Lower leg skin (tissue), 4 donors: ENCODE results near the gene TEX54. TPM values are rescaled to one million over a fixed set of nuclear protein-coding genes. Genes with fewer than 3 reads are reported as not detected.

Experiments used
- DNase-seq, 2 donors: peaks; one replicate each; pipeline ENCODE4 v3.0.0-alpha.2; 2019; ENCODE audit warnings: low spot score in 2 of 2
- H3K4me3 ChIP-seq: fragments of 200-600 bp; sonication (generic); 2 replicates; pipeline ENCODE4 v1.5.1; 2017; ENCODE audit warnings: mild to moderate bottlenecking, low read depth; ENCODE audit not compliant: poor library complexity, severe bottlenecking
- POLR2A ChIP-seq, 2 donors: fragments of 450-650 bp; IDR thresholded peaks; one replicate each; pipeline ENCODE4 v1.6.1; 2016 to 2017; ENCODE audit warnings: antibody characterized with exemption in 2 of 2, mild to moderate bottlenecking in 1 of 2, moderate library complexity in 1 of 2
- WGBS, 2 donors: methylation state at CpG; one replicate each; pipeline ENCODE4 v1.1.5; 2018; 5-methylcytosine and 5-hydroxymethylcytosine counted together
- intact Hi-C: fragments of 100-400 bp; cut with DNase I; formaldehyde crosslinking; loops from one replicate; pipeline ENCODE4 v1.15.0; 2023; ENCODE audit warnings: low total_unique reads
- total RNA-seq, 4 donors: library from RNA; depleted of rRNA; stranded (reverse); fragments of >200 nt; gene quantifications; one replicate each; pipeline ENCODE4 v1.1.0, GENCODE V29; 2016
- TF ChIP-seq, protein P1 (sequence below), 3 donors: fragments of 450-650 bp; IDR thresholded peaks; one replicate each; pipeline ENCODE4 v1.5.1; 2016; ENCODE audit warnings: antibody characterized with exemption in 3 of 3, mild to moderate bottlenecking in 3 of 3, moderate library complexity in 2 of 3

The TEX54 gene
- total RNA-seq, 4 donors from 2014 or later: not detected

DNA sequence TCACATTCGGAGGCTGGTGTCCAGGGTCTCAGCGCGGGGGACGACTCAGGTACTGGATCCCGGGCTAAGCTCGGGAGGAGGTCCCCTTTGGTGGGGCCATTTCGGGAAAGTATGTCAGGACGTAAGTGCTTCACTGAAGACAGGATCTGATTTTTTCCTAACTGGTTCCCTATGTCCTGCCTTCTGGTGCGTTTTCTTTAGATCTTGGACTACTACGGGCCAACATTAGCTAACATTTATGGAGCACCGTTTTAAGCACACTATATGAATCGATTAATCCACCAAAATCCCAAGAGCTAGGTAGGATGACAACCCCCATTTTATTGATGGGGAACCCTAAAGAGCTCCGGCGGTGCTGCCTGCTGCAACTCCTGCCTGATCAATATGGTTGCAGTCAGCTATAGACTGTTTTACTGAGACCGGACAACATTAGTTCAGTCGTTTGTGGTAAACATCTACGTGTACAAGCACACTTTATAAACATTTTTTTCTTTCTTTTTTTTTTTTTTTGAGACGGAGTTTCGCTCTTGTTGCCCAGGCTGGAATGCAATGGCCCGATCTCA is 23.8 kb upstream of the TEX54 start:
- WGBS, 2 donors: 9% methylated on average over 18 to 19 of the region's 20 CpGs
- H3K4me3 ChIP-seq: peak overlapping the region; percentile 28
- DNase-seq: no peak
- TF ChIP-seq, protein P1, sequence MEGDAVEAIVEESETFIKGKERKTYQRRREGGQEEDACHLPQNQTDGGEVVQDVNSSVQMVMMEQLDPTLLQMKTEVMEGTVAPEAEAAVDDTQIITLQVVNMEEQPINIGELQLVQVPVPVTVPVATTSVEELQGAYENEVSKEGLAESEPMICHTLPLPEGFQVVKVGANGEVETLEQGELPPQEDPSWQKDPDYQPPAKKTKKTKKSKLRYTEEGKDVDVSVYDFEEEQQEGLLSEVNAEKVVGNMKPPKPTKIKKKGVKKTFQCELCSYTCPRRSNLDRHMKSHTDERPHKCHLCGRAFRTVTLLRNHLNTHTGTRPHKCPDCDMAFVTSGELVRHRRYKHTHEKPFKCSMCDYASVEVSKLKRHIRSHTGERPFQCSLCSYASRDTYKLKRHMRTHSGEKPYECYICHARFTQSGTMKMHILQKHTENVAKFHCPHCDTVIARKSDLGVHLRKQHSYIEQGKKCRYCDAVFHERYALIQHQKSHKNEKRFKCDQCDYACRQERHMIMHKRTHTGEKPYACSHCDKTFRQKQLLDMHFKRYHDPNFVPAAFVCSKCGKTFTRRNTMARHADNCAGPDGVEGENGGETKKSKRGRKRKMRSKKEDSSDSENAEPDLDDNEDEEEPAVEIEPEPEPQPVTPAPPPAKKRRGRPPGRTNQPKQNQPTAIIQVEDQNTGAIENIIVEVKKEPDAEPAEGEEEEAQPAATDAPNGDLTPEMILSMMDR (IDR thresholded peaks at IDR 0.05): no peak
- TF ChIP-seq POLR2A (IDR thresholded peaks at IDR 0.05): no peak
- intact Hi-C loops: loop anchor here (10.0 kb wide), 1 partner anchor 62 kb away; the partner anchor contains the start of gene TMEM223

DNA sequence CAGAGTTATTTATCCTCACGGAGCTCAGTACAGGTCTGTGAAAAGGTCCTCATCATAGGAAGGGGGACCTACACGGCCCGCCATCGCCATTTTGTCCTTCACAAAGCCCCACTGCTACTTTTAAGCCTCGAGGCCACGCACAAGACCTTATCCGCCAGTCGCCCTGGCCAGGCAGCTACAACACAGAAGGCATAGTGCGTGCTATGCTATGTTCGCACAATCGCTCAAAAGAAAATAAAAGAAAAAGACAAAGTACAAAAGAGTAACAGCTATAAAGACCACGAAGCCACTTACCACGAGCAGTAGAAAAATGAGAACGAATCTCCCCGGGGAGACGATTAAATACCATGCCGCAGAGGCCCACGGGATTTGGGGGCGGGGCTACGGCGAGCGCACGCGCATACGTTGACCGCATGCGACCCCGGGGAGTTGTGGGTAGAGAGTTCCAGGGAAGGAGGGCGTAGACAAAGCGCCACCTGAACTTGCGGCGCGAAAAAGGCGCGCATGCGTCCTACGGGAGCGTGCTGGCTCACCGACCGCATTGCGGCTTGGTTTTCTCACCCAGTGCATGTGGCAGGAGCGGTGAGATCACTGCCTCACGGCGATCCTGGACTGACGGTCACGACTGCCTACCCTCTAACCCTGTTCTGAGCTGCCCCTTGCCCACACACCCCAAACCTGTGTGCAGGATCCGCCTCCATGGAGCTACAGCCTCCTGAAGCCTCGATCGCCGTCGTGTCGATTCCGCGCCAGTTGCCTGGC is 23.1 kb upstream of the TEX54 start:
- intact Hi-C loops: loop anchor here (10.0 kb wide), 1 partner anchor 61 kb away; the partner anchor contains the start of gene TMEM223
- WGBS, 2 donors: 0% methylated on average over 48 to 53 of the region's 54 CpGs

DNA sequence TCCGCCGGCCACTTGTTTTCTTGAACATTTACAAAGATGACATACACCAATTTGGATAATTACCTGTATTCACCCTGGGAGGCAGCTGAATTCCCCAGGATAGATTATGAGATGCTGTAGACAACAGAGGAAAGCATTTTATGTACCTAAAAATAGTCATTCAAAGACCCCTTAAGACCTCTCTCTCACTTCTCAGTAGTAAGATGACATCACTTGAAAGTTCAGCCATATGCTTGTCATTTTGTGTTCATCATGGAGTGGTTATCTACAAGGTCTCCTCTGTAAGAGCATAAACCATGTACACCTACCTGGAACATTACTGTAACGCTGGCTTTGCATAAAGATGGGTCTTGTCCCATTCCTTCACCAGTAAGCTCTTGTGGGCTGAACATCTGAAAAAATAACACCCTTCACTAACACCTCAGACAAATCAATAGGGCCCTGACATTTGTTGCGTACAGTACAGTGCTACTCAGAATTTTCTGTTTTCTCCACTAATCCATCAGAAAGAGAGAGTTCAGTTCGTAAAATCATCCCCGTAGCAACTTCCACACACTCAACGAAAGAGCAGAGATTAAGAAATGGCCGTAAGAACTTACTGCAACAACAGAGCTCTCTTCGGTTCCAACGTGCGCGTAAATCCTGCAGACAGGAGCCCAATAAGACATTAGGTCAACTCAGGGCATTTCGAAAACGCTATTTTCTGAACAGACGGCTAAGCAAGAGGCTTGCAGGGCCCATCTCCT is 22.4 kb upstream of the TEX54 start:
- intact Hi-C loops: loop anchor here (10.0 kb wide), 1 partner anchor 60 kb away; the partner anchor contains the start of gene TMEM223
- DNase-seq: no peak
- TF ChIP-seq POLR2A (IDR thresholded peaks at IDR 0.05): no peak
- TF ChIP-seq, protein P1 (IDR thresholded peaks at IDR 0.05): no peak
- WGBS, 2 donors: 3 to 4% methylated on average over 15 of the region's 15 CpGs
- peak overlapping the region; percentile 96 for H3K4me3 ChIP-seq

More for the DNA sequence above, 23.1 kb upstream of the TEX54 start:
- DNase-seq: peak; percentile 95 to 99
- H3K4me3 ChIP-seq: peak overlapping the region; percentile 96
- TF ChIP-seq, protein P1 (IDR thresholded peaks at IDR 0.05): no peak
- peak in 1 of 2 donors; percentile 85 for TF ChIP-seq POLR2A (IDR thresholded peaks at IDR 0.05)

DNA sequence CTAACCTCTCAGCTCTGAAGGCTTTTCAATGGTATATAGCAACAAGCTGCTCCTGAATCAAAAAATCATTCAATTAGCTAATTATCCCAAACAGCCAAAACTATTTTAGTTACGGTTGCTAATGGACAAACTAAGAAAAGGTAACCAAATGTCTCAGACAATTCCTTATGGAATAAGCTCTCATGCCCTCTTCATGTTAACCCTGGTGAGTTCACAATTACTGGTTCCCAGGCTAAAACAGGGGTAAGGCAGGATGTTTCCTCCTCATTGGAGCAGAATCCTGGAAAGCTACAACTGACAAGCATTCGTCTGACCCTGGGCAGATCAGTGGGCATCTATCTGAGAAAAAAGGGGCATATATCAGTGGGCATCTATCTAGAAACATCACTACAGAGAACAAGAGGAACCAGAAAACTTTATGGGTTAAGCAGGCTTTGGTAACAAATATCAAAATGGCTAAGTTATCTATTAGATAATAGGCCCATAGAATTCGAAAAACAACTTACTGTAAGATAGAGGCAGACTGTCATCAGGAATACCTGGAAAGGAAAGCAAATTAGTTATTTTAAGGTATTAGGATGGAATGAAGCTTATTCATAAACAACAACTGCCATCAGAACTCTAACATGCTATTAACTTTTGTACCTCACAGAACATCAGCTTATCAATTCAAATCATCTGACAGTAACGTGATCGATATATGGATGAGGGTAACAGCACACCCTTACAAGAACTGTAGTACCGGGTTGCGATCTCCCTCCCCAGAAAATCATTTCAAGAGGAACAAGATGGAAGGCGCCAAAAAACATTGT is 21.6 kb upstream of the TEX54 start:
- H3K4me3 ChIP-seq: peak overlapping the region; percentile 96
- DNase-seq: no peak
- intact Hi-C loops: loop anchor here (10.0 kb wide), 1 partner anchor 59 kb away; the partner anchor contains the start of gene TMEM223
- WGBS, 2 donors: 14 to 20% methylated on average over 8 of the region's 8 CpGs
- no peak for TF ChIP-seq POLR2A (IDR thresholded peaks at IDR 0.05)
- TF ChIP-seq, protein P1 (IDR thresholded peaks at IDR 0.05): no peak
